ENCODE measurements around the gene COPZ2. TPM values are rescaled to one million over a fixed set of nuclear protein-coding genes. Genes with fewer than 3 reads are reported as not detected.
"Not testable (repeated sequence)": the region's sequence is repeated elsewhere in the genome, so short reads cannot be mapped to it uniquely, and the experiment has no call there.

Gene COPZ2
- total RNA-seq, 1 donor from 2014 or later: 17.3 TPM

GRCh38 chr17:48003417-48004151 is 34.0 kb downstream of the COPZ2 start:
- ATAC-seq: no peak

GRCh38 chr17:48002916-48003416 is 34.6 kb downstream of the COPZ2 start:
- ATAC-seq: peak; percentile 8

- ATAC-seq: peak; percentile 66
These were observed 35.2 kb downstream of the COPZ2 start for GRCh38 chr17:48002266-48002915.

DNA sequence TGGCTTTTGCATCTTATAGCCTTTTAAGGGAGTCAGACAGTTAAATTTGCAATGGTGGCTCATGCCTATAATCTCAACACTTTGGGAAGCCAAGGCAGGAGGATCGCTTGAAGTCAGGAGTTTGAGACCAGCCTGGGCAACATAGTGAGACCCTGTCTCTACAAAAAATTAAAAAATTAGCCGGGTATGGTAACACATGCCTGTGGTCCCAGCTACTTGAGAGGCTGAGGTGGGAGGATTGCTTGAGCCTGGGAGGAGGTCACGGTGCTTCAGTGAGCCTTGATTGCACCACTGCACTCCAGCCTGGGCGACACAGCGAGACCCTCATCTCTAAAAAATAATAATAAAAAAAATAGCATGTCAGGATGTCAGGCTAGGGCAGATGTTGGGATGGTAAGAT is 35.9 kb downstream of the COPZ2 start:
- ATAC-seq: not testable (repeated sequence)

DNA sequence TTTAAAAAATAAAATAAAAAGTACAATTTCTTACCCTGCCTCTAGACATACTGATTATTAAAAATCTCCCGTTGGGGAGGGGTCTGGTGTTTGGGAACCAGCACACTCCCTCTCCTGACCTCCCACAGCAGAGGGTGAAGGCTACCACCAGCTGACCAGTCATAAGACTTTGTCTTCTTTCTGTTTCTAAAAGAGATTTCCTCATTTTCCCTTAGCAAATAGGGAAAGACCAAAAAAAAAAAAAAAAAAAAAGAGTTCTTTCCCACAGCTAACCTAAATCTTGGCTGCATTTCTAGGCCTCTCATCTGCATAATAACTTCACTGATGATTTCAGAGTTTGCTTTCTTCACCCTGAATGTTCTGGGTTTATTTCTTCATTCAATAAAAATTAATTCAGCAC is 36.4 kb downstream of the COPZ2 start:
- ATAC-seq: no peak

GRCh38 chr17:47999582-47999981 is 38.0 kb downstream of the COPZ2 start:
- ATAC-seq: peak; percentile 84

DNA sequence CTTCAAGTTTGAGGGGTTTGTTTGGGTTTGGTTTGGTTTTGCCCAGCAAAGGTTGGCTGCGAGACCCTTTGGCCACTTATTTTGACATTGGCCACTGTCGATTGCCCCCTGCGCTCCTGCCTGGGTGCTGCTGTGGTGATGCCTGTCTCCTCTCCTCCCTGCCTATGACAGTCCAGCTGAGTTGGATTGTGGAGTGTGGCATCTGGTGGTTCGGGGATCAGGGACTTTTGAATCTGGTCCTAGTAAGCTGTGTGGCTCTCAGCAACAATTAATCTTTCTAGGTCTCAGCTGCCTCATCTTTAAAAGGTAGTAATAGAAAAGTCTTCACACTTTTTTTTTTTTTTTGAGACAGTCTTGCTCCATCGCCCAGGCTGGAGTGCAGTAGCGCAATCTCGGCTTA is 39.6 kb downstream of the COPZ2 start:
- no peak for ATAC-seq

- ATAC-seq: no peak
These were observed 40.0 kb downstream of the COPZ2 start for GRCh38 chr17:47997586-47997985.

- no peak for ATAC-seq
These were observed 41.4 kb downstream of the COPZ2 start for GRCh38 chr17:47996201-47996600.

GRCh38 chr17:47995241-47995935 is 42.2 kb downstream of the COPZ2 start:
- ATAC-seq: no peak

DNA sequence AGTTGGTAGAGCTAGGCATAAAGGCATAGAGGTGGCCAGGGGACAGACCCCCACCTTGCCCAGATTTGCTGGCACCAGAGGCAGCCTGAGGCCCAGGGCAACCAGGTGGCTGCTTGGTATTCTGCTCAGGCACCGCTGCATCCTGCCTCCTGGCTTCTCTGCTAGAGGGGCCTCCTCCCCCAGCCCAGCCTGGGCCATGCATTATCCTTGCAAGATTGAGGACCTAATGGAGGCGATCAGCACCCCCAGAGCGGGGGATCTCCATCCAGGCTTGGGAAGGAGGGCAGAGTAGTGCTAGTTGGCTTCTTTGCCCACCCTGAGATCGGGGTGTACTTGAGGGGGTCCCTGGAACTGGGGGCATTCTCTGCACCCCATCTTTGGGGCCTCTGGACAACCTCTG is 42.9 kb downstream of the COPZ2 start:
- no peak for ATAC-seq

DNA sequence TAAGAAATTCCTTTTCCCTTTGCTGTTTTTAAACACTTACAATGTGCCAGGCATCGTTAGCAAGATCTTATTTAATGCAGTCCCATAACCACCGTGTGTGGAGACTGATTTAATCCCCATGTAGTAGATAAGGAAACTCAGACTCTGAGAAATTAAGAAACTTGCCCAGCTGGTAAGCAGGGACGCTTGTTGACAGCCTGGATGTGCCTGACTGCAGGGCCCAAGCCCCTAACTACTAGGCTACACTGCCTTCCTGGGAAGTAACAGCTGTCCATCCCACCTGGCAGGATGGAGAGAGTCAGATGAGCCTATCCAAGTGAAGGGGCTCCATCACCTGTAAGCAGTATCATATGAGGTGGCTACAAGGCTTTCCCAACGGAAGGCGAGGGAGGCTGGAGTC is 43.6 kb downstream of the COPZ2 start:
- no peak for ATAC-seq

GRCh38 chr17:47993031-47993564 is 44.5 kb downstream of the COPZ2 start:
- ATAC-seq: no peak

GRCh38 chr17:47992216-47992615 is 45.4 kb downstream of the COPZ2 start:
- ATAC-seq: no peak

- ATAC-seq: no peak
These were observed 46.5 kb downstream of the COPZ2 start for GRCh38 chr17:47990962-47991731.

DNA sequence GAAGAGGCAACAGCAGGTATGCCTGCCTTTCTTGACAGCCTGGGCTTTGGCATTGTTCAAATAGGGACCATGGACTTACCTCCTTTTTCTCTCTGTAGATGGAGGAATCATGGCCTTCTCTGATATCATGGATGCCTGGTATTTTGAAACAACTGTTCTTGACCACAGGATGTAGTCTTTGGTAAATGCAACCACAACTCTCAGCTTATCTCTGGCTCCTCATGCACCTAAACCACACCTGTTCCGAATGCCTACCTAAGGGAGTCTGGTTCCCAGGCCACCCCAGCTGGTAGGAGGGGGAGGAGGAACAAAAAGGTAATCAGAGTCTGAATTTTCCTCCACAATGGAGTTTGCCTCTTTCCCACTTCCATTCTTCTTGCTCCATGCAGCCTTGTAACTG is 47.9 kb downstream of the COPZ2 start:
- ATAC-seq: no peak

GRCh38 chr17:47989159-47989558 is 48.4 kb downstream of the COPZ2 start:
- ATAC-seq: no peak

- ATAC-seq: not testable (repeated sequence)
These were observed 49.2 kb downstream of the COPZ2 start for GRCh38 chr17:47988445-47988844.

GRCh38 chr17:47987240-47987835 is 50.3 kb downstream of the COPZ2 start:
- peak; percentile 35 for ATAC-seq

DNA sequence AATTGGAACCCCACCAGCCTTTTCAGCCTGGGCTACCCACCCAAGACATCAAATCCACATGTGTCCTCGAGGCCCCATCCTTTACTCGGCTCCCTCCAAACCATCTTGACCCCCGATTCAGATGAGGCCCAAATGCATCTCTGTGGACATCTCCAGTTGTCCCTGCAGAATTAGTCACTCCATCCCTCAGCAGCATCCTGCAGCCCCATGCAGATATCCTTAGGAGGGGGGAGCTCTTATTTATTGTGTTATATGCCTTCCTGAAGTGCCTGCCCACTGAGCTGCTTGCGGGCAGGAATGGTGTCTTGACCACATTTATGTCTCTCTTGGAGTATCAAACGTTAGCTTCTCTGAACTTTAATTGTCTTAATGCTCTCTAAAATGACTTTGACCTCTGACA is 51.1 kb downstream of the COPZ2 start:
- no peak for ATAC-seq

DNA sequence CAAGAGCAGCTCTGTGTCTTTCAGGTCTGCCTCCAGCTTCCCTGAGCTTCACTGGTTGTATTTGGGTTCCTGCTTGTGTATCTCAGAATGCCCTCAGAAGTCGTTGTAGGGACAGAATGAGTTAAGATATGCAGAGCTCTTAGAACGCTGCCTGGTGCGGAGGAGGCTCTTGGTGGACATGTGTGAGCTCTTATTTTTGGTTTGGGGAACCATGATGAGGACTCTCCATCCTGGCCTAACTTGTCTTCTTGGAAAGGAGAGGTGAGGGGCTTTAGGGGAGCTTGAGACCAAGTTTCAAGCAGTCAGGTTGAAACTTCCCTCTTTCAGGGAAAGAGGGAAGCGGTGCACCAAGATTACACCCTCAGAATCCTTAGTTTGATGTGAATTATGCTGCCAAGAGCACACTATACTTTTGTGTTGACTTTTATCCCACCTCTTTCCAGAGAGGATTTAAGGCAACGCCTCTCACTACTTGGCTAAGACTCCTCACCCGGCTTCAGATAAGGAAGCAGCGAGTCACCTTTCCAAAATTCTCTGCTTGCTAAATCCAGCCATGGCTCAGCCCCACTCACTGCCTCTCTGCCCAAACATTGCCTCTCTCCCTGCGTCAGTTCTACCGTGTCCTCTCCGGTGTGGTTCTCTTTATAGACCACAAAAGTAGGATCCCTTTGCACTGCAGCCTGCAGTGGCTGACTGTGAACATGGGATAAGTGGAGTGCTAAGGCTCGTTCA is 53.9 kb downstream of the COPZ2 start:
- ATAC-seq: no peak

Data from esophagus mucosa (tissue), 1 donor.